Measurements from ENCODE around the gene DDX17. TPM values are rescaled to one million over a fixed set of nuclear protein-coding genes. Genes with fewer than 3 reads are reported as not detected.
A peak's percentile ranks its signal among the peaks of the same experiment; 100 is the strongest.

Gene DDX17
- polyA plus RNA-seq, 1 donor (not counting 4 experiments of a cell fraction or from before 2014, with no cell fraction given), result 270 TPM

- no peak overlapping the region for H2AFZ ChIP-seq (ENCODE audit: control insufficient read depth, low read length)
- dilution Hi-C loops (cut with MboI; ENCODE audit: extremely low pct_ligation_motif_present, low sequenced_read_pairs), result no loop called here
- peaks cover 2% of the 10 kb centered on the region for H4K20me1 ChIP-seq (ENCODE audit: control insufficient read depth, extremely low read depth, insufficient read depth, low read length)
- no peak overlapping the region for H3K27ac ChIP-seq (ENCODE audit: control insufficient read depth, insufficient read depth, low read length)
- H3K79me2 ChIP-seq (ENCODE audit: control insufficient read depth, insufficient read depth, low read length), result no peaks in the 10 kb centered on the region
- H3K9me1 ChIP-seq (ENCODE audit: control insufficient read depth, extremely low read depth, insufficient read depth, low read length), result no peaks in the 10 kb centered on the region
- FAIRE-seq (no peak), DNase-seq (ENCODE audit: low read depth, low spot score) (no peak)
- H3K9me3 ChIP-seq (ENCODE audit: control insufficient read depth, low read depth, low read length), result no peaks in the 10 kb centered on the region
- no peak overlapping the region for H3K4me3 ChIP-seq (ENCODE audit: control insufficient read depth in 2 of 3, extremely low read depth in 1 of 3, insufficient read depth in 2 of 3, low read depth in 1 of 3, low read length in 3 of 3)
- H3K36me3 ChIP-seq (ENCODE audit: control insufficient read depth in 2 of 2, extremely low read depth in 1 of 2, insufficient read depth in 2 of 2, low read length in 2 of 2), result no peaks in the 10 kb centered on the region
- H3K27me3 ChIP-seq (ENCODE audit: control insufficient read depth, extremely low read depth, insufficient read depth, low read length), result peaks cover 57% of the 10 kb centered on the region
- TF ChIP-seq EZH2 (IDR thresholded peaks at IDR 0.05; ENCODE audit: low read length) (no peak), CTCF (optimal IDR thresholded peaks at IDR 0.05 in 1 of 3, IDR thresholded peaks at IDR 0.05 in 1 of 3, conservative IDR thresholded peaks at IDR 0.05 in 1 of 3; ENCODE audit: extremely low read depth in 1 of 3, insufficient read depth in 2 of 3, low read length in 3 of 3) (no peak)
- no peak overlapping the region for H3K9ac ChIP-seq (ENCODE audit: control insufficient read depth, extremely low read depth, insufficient read depth, low read length)
- H3K4me1 ChIP-seq (ENCODE audit: control insufficient read depth, extremely low read depth, insufficient read depth, low read length), result peaks cover 16% of the 10 kb centered on the region
- H3K4me2 ChIP-seq (ENCODE audit: control insufficient read depth, extremely low read depth, insufficient read depth, low read depth, low read length), result no peak overlapping the region
These were observed 42.9 kb downstream of the DDX17 start for GRCh38 chr22:38462960-38463784.

- Histone ChIP-seq H3K9me3 (ENCODE audit: control insufficient read depth, low read depth, low read length) (no peaks in the 10 kb centered on the region), H3K27ac (ENCODE audit: control insufficient read depth, insufficient read depth, low read length) (no peak overlapping the region), H3K27me3 (ENCODE audit: control insufficient read depth, extremely low read depth, insufficient read depth, low read length) (peaks cover 68% of the 10 kb centered on the region), H3K9ac (ENCODE audit: control insufficient read depth, extremely low read depth, insufficient read depth, low read length) (no peak overlapping the region), H3K4me3 (ENCODE audit: control insufficient read depth in 2 of 3, extremely low read depth in 1 of 3, insufficient read depth in 2 of 3, low read depth in 1 of 3, low read length in 3 of 3) (peak overlapping the region in 1 of 3 experiments; percentile 23), H3K4me1 (ENCODE audit: control insufficient read depth, extremely low read depth, insufficient read depth, low read length) (peaks cover 16% of the 10 kb centered on the region), H2AFZ (ENCODE audit: control insufficient read depth, low read length) (no peak overlapping the region), H3K36me3 (ENCODE audit: control insufficient read depth in 2 of 2, extremely low read depth in 1 of 2, insufficient read depth in 2 of 2, low read length in 2 of 2) (no peaks in the 10 kb centered on the region), H3K9me1 (ENCODE audit: control insufficient read depth, extremely low read depth, insufficient read depth, low read length) (no peaks in the 10 kb centered on the region), H3K79me2 (ENCODE audit: control insufficient read depth, insufficient read depth, low read length) (no peaks in the 10 kb centered on the region), H3K4me2 (ENCODE audit: control insufficient read depth, extremely low read depth, insufficient read depth, low read depth, low read length) (peak overlapping the region; percentile 59), H4K20me1 (ENCODE audit: control insufficient read depth, extremely low read depth, insufficient read depth, low read length) (peaks cover 2% of the 10 kb centered on the region)
- dilution Hi-C loops (cut with MboI; ENCODE audit: extremely low pct_ligation_motif_present, low sequenced_read_pairs), result no loop called here
- no peak for DNase-seq (ENCODE audit: low read depth, low spot score)
- FAIRE-seq, result no peak
- TF ChIP-seq EZH2 (IDR thresholded peaks at IDR 0.05; ENCODE audit: low read length) (no peak), CTCF (optimal IDR thresholded peaks at IDR 0.05 in 1 of 3, IDR thresholded peaks at IDR 0.05 in 1 of 3, conservative IDR thresholded peaks at IDR 0.05 in 1 of 3; ENCODE audit: extremely low read depth in 1 of 3, insufficient read depth in 2 of 3, low read length in 3 of 3) (no peak)
These were observed 44.6 kb downstream of the DDX17 start for GRCh38 chr22:38461414-38462081.

Data from keratinocyte (primary cell).